Measurements from ENCODE around the gene ZNF618. TPM values are rescaled to one million over a fixed set of nuclear protein-coding genes. Genes with fewer than 3 reads are reported as not detected.
"Not testable (repeated sequence)": the region's sequence is repeated elsewhere in the genome, so short reads cannot be mapped to it uniquely, and the experiment has no call there.

ZNF618 gene
- total RNA-seq, 2 experiments from 2014 or later, result 0.27 to 0.70 TPM

- not testable (repeated sequence) for DNase-seq, H3K27ac Mint-ChIP-seq, H3K9me3 Mint-ChIP-seq, H3K27me3 Mint-ChIP-seq, H3K4me3 Mint-ChIP-seq, H3K4me1 Mint-ChIP-seq, H3K36me3 Mint-ChIP-seq
These were observed 206.8 kb downstream of the ZNF618 start for GRCh38 chr9:114082763-114083412.

GRCh38 chr9:114083666-114084065 lies 207.6 kb downstream of the ZNF618 start:
- no peak for DNase-seq
- Mint-ChIP-seq H3K4me3 (no peak overlapping the region), H3K9me3 (no peaks in the 10 kb centered on the region), H3K4me1 (no peaks in the 10 kb centered on the region), H3K36me3 (no peaks in the 10 kb centered on the region), H3K27ac (no peak overlapping the region), H3K27me3 (no peaks in the 10 kb centered on the region)

GRCh38 chr9:114084282-114085073 lies 208.4 kb downstream of the ZNF618 start:
- H3K27me3 Mint-ChIP-seq, result peaks cover 3% of the 10 kb centered on the region
- no peak overlapping the region for H3K4me3 Mint-ChIP-seq
- H3K27ac Mint-ChIP-seq, result no peak overlapping the region
- H3K4me1 Mint-ChIP-seq, result no peaks in the 10 kb centered on the region
- no peak for DNase-seq
- no peaks in the 10 kb centered on the region for H3K9me3 Mint-ChIP-seq
- H3K36me3 Mint-ChIP-seq, result no peaks in the 10 kb centered on the region

DNA sequence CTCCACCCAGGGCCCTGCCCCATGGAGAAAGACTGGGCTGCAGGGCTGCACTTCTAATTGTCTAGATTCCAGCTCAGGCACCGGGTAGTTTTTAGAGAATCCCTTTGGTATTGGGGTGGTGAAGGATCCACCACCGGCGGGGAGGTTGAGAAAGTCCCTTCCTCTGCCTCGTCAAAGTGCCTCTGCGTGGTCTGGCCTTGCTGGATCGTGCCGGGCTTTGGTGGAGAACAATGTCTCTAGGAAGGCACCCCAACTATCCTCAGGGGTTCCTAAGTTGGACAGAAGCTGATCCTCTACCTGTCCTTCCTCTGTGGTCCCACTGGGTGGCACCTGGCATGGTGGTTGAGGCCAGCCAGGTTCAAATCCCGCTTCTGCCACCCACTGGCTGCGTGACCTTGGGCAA lies 209.3 kb downstream of the ZNF618 start:
- no peak overlapping the region for H3K4me3 Mint-ChIP-seq

GRCh38 chr9:114086009-114086408 lies 209.9 kb downstream of the ZNF618 start:
- H3K36me3 Mint-ChIP-seq, result no peaks in the 10 kb centered on the region
- no peak overlapping the region for H3K27ac Mint-ChIP-seq
- peaks cover 4% of the 10 kb centered on the region for H3K27me3 Mint-ChIP-seq
- H3K4me1 Mint-ChIP-seq, result no peaks in the 10 kb centered on the region
- DNase-seq, result no peak
- H3K4me3 Mint-ChIP-seq, result no peak overlapping the region
- H3K9me3 Mint-ChIP-seq, result no peaks in the 10 kb centered on the region

More for the DNA sequence above, 209.3 kb downstream of the ZNF618 start:
- no peak for DNase-seq
- H3K4me1 Mint-ChIP-seq, result no peaks in the 10 kb centered on the region
- no peak overlapping the region for H3K27ac Mint-ChIP-seq
- H3K36me3 Mint-ChIP-seq, result no peaks in the 10 kb centered on the region
- H3K9me3 Mint-ChIP-seq, result no peaks in the 10 kb centered on the region
- H3K27me3 Mint-ChIP-seq, result peaks cover 4% of the 10 kb centered on the region

GRCh38 chr9:114086607-114087006 lies 210.5 kb downstream of the ZNF618 start:
- Mint-ChIP-seq H3K36me3 (no peaks in the 10 kb centered on the region), H3K27me3 (peaks cover 4% of the 10 kb centered on the region), H3K9me3 (no peaks in the 10 kb centered on the region), H3K4me1 (no peaks in the 10 kb centered on the region), H3K4me3 (no peak overlapping the region), H3K27ac (no peak overlapping the region)
- DNase-seq, result no peak

GRCh38 chr9:114087721-114088120 lies 211.6 kb downstream of the ZNF618 start:
- no peaks in the 10 kb centered on the region for H3K36me3 Mint-ChIP-seq
- no peak for DNase-seq

DNA sequence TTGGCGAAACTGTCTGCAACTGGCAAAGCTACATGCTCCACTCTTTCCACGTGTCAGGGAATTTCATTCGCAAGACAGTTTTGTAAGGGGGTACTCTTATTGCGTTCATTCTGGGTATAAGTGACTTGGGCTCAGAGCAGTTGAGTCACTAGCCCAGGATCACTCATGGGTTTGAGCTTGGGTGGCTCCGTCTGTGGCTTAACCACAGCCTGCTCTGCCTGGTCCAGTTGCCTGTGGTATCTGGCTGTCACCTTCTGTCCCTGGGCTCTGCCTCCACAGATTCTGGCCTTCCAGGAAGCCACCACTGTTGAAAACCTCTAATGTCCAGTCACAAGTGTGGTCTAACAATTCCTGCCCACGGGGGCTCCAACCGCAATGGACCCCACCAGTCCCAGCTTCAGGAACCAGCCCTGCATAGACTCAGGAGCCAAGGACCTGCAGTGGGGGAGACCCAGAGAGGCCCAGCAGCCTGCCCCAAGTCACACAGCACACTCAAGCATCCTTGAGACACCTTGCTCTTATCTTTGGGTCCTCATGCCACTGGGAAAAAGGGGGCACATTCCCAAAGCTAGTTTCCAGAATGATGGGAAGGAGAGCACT lies 212.6 kb downstream of the ZNF618 start:
- Mint-ChIP-seq H3K4me3 (no peak overlapping the region), H3K27me3 (peaks cover 5% of the 10 kb centered on the region)
- no peak for DNase-seq

More at GRCh38 chr9:114087721-114088120, 211.6 kb downstream of the ZNF618 start:
- Mint-ChIP-seq H3K27ac (no peak overlapping the region), H3K27me3 (peaks cover 4% of the 10 kb centered on the region), H3K9me3 (no peaks in the 10 kb centered on the region), H3K4me3 (no peak overlapping the region), H3K4me1 (no peaks in the 10 kb centered on the region)

DNA sequence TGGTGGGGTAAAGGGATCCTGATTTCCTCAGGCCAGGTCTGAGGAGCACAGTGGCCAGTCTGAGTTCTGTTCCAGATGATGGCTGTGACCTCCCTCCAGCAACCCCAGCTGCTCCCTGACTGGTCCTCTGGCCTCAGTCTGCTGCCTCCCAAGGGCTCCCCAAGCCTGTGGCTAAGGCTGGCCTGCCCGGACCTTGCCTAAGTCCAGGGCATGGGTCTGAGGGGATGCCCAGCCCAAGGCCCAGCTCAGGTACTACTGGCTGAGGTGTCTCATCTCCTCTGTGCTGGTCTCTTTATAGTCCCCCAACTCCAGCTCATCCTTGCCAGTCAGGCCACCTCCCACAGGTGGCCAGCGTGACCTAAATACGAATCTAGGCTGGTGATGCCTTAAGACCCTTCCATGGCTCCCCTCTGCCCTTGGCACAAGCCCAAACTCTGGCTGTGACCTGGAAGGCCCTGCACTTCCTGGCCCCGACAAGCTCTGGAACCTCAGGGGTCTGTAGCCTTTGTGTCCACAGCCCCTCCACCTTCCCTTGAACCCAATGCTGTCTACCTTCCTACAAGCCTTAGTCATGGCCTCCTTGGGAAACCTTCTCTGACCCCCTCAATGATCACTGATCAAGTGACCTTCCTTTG lies 213.2 kb downstream of the ZNF618 start:
- Mint-ChIP-seq H3K27ac (no peak overlapping the region), H3K9me3 (no peaks in the 10 kb centered on the region), H3K4me1 (no peaks in the 10 kb centered on the region), H3K27me3 (peaks cover 7% of the 10 kb centered on the region), H3K36me3 (no peaks in the 10 kb centered on the region), H3K4me3 (no peak overlapping the region)
- DNase-seq, result no peak

More for the DNA sequence above, 212.6 kb downstream of the ZNF618 start:
- Mint-ChIP-seq H3K27ac (no peak overlapping the region), H3K4me1 (no peaks in the 10 kb centered on the region), H3K9me3 (no peaks in the 10 kb centered on the region), H3K36me3 (no peaks in the 10 kb centered on the region)

DNA sequence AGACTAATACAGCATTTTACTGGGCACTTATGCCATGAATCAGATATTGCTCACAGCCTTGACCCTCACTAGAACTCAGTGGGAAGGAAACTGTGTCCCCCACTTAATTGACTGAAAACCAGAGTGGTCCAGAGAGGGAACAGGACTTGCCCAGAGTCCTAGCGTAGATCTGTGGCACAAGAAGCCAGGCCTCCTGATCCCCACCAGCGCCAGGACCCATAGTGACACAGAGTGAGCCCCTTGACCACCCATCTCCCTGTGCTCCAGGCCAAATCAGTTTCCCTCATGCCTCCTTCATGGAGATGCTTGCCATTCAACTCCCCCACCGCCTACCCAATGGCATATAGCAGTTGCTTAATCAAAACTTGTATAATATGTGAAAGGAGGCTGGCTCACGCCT lies 214.7 kb downstream of the ZNF618 start:
- Mint-ChIP-seq H3K27me3 (peaks cover 20% of the 10 kb centered on the region), H3K9me3 (no peaks in the 10 kb centered on the region), H3K4me1 (no peaks in the 10 kb centered on the region), H3K36me3 (no peaks in the 10 kb centered on the region), H3K27ac (no peak overlapping the region), H3K4me3 (no peak overlapping the region)
- no peak for DNase-seq

GRCh38 chr9:114091711-114092110 lies 215.6 kb downstream of the ZNF618 start:
- Mint-ChIP-seq H3K27me3 (peaks cover 30% of the 10 kb centered on the region), H3K9me3 (no peaks in the 10 kb centered on the region), H3K4me3 (no peak overlapping the region), H3K4me1 (peaks cover under 1% of the 10 kb centered on the region), H3K27ac (no peak overlapping the region), H3K36me3 (no peaks in the 10 kb centered on the region)
- no peak for DNase-seq

GRCh38 chr9:114092336-114092735 lies 216.2 kb downstream of the ZNF618 start:
- Mint-ChIP-seq H3K27me3 (peaks cover 36% of the 10 kb centered on the region), H3K4me1 (peaks cover 2% of the 10 kb centered on the region), H3K4me3 (no peak overlapping the region), H3K36me3 (no peaks in the 10 kb centered on the region), H3K9me3 (no peaks in the 10 kb centered on the region), H3K27ac (no peak overlapping the region)
- DNase-seq, result no peak

DNA sequence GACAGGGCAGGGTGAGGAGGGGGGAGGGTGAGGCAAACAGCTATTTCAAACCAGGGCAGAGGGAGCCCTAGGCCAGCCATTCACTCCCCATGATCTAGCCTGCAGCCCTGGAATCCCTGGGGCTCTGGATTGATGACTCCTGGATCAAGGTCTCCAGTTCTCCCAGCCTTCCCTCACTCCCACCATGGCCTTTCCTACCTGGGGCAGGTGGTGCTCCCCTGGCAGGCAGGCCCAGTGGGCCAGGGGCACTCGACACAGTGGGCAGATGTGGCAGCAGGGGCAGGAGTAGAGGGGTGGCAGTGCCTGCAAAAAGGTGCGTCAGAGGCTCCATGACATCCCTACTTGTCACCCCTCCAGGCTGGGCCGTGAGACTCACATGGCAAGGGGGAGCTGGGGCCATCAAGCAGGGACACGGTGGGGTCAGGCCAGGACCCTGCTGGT lies 216.9 kb downstream of the ZNF618 start:
- H3K4me1 Mint-ChIP-seq, result peaks cover 6% of the 10 kb centered on the region
- H3K9me3 Mint-ChIP-seq, result no peaks in the 10 kb centered on the region
- no peak for DNase-seq
- no peak overlapping the region for H3K27ac Mint-ChIP-seq
- no peak overlapping the region for H3K4me3 Mint-ChIP-seq
- peaks cover 40% of the 10 kb centered on the region for H3K27me3 Mint-ChIP-seq
- no peaks in the 10 kb centered on the region for H3K36me3 Mint-ChIP-seq

- H3K4me1 Mint-ChIP-seq, result peaks cover 6% of the 10 kb centered on the region
- H3K27ac Mint-ChIP-seq, result no peak overlapping the region
- H3K4me3 Mint-ChIP-seq, result no peak overlapping the region
- H3K36me3 Mint-ChIP-seq, result no peaks in the 10 kb centered on the region
- DNase-seq, result no peak
- no peaks in the 10 kb centered on the region for H3K9me3 Mint-ChIP-seq
- H3K27me3 Mint-ChIP-seq, result peaks cover 42% of the 10 kb centered on the region
These were observed 217.8 kb downstream of the ZNF618 start for GRCh38 chr9:114093761-114094505.
